Measurements from ENCODE around the gene LRP1. TPM values are rescaled to one million over a fixed set of nuclear protein-coding genes. Genes with fewer than 3 reads are reported as not detected.

The LRP1 gene
- total RNA-seq, 1 donor from 2014 or later = 62.7 TPM

- H3K4me3 Mint-ChIP-seq = no peak overlapping the region
- no peak for DNase-seq (ENCODE audit: low read depth, low spot score)
- H3K36me3 Mint-ChIP-seq (ENCODE audit: low read depth) = peaks cover 2% of the 10 kb centered on the region
- H3K27me3 Mint-ChIP-seq (ENCODE audit: low read depth) = no peaks in the 10 kb centered on the region
- H3K9me3 Mint-ChIP-seq = no peaks in the 10 kb centered on the region
- peak overlapping the region; percentile 84 for H3K27ac Mint-ChIP-seq (ENCODE audit: unreplicated experiment)
- no peak for TF ChIP-seq CTCF (conservative IDR thresholded peaks at IDR 0.05)
- peaks cover 41% of the 10 kb centered on the region for H3K4me1 Mint-ChIP-seq
These were observed 17.3 kb downstream of the LRP1 start for GRCh38 chr12:57145460-57146059.

- no peak for DNase-seq (ENCODE audit: low read depth, low spot score)
- Mint-ChIP-seq H3K4me3 (no peak overlapping the region), H3K9me3 (no peaks in the 10 kb centered on the region), H3K27ac (ENCODE audit: unreplicated experiment) (no peak overlapping the region), H3K4me1 (peaks cover 41% of the 10 kb centered on the region), H3K36me3 (ENCODE audit: low read depth) (peaks cover 2% of the 10 kb centered on the region), H3K27me3 (ENCODE audit: low read depth) (no peaks in the 10 kb centered on the region)
- TF ChIP-seq CTCF (conservative IDR thresholded peaks at IDR 0.05) = no peak
These were observed 17.8 kb downstream of the LRP1 start for GRCh38 chr12:57146092-57146491.

- no peaks in the 10 kb centered on the region for H3K36me3 Mint-ChIP-seq (ENCODE audit: low read depth)
- no peak within 1 kb of the TSS for H3K4me3 Mint-ChIP-seq
- no peaks in the 10 kb centered on the region for H3K27me3 Mint-ChIP-seq (ENCODE audit: low read depth)
- H3K27ac Mint-ChIP-seq (ENCODE audit: unreplicated experiment) = peak within 1 kb of the TSS; percentile 43
- DNase-seq (ENCODE audit: low read depth, low spot score) = no peak
- no peak for TF ChIP-seq CTCF (conservative IDR thresholded peaks at IDR 0.05)
- H3K9me3 Mint-ChIP-seq = no peaks in the 10 kb centered on the region
- H3K4me1 Mint-ChIP-seq = peaks cover 31% of the 10 kb centered on the region
These were observed 19.0 kb downstream of the LRP1 start, which contains the start of gene LRP1-AS for GRCh38 chr12:57146961-57147944. Gene LRP1-AS, minus strand, starts transcription at chr12:57147619.

GRCh38 chr12:57148469-57149244 lies 20.4 kb downstream of the LRP1 start:
- no peaks in the 10 kb centered on the region for H3K9me3 Mint-ChIP-seq
- TF ChIP-seq CTCF (conservative IDR thresholded peaks at IDR 0.05) = no peak
- H3K27me3 Mint-ChIP-seq (ENCODE audit: low read depth) = no peaks in the 10 kb centered on the region
- H3K4me3 Mint-ChIP-seq = no peak overlapping the region
- no peak overlapping the region for H3K27ac Mint-ChIP-seq (ENCODE audit: unreplicated experiment)
- H3K4me1 Mint-ChIP-seq = peaks cover 18% of the 10 kb centered on the region
- H3K36me3 Mint-ChIP-seq (ENCODE audit: low read depth) = no peaks in the 10 kb centered on the region
- no peak for DNase-seq (ENCODE audit: low read depth, low spot score)

DNA sequence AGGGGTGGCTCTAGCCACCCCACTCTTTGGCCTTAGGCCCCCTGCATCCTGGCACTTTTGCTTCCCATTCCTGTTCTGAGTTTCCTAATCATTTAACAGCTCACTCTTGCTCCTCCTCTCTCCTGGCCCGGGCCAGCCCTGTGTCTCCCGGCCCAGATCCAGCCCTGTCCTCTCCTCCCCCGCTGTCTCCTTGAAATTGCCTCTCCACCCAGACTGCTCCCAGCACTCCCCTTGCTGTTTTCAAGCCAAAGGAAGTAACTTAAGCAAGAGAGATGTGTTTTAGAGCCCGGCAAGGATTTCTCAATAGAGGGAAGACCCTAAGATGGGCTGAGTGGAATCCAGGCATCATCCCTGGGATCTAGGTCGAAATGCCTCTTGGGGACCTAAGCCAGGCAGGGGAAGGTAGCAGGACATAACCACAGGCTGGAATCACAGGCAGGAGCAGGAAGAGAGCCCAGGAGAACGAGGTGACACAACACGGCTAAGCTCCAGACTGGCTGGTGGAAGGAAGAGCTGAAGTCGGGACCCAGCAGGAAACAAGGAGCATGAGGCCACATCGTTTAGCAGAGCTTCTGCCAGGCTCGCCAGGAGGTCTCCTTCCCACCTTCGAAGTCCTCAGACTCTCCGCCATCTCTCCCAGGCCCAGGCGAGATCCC lies 21.1 kb downstream of the LRP1 start:
- H3K4me3 Mint-ChIP-seq = no peak overlapping the region
- H3K36me3 Mint-ChIP-seq (ENCODE audit: low read depth) = no peaks in the 10 kb centered on the region
- H3K27me3 Mint-ChIP-seq (ENCODE audit: low read depth) = no peaks in the 10 kb centered on the region
- peaks cover 13% of the 10 kb centered on the region for H3K4me1 Mint-ChIP-seq
- no peak for DNase-seq (ENCODE audit: low read depth, low spot score)
- TF ChIP-seq CTCF (conservative IDR thresholded peaks at IDR 0.05) = no peak
- H3K27ac Mint-ChIP-seq (ENCODE audit: unreplicated experiment) = peak overlapping the region; percentile 71
- H3K9me3 Mint-ChIP-seq = no peaks in the 10 kb centered on the region

Data from neural crest cell (in vitro differentiated cells).